Measurements from ENCODE around the gene KCNH2.

The KCNH2 gene

GRCh38 chr7:150949564-150949963, 28.6 kb downstream of the KCNH2 start:
- DNase-seq (ENCODE audit: low read depth in 2 of 2): no peak

GRCh38 chr7:150948791-150949251, 29.3 kb downstream of the KCNH2 start:
- no peak for DNase-seq (ENCODE audit: low read depth in 2 of 2)

- no peak for DNase-seq (ENCODE audit: low read depth in 2 of 2)
Observed at GRCh38 chr7:150947761-150948651, 30.1 kb downstream of the KCNH2 start.

GRCh38 chr7:150947241-150947745, 30.8 kb downstream of the KCNH2 start:
- no peak for DNase-seq (ENCODE audit: low read depth in 2 of 2)

- DNase-seq (ENCODE audit: low read depth in 2 of 2): no peak
Observed at GRCh38 chr7:150946421-150947240, 31.5 kb downstream of the KCNH2 start.

- no peak for DNase-seq (ENCODE audit: low read depth in 2 of 2)
Observed at GRCh38 chr7:150945853-150946420, 32.2 kb downstream of the KCNH2 start.

GRCh38 chr7:150945171-150945852, 32.8 kb downstream of the KCNH2 start:
- no peak for DNase-seq (ENCODE audit: low read depth in 2 of 2)

- no peak for DNase-seq (ENCODE audit: low read depth in 2 of 2)
Observed at GRCh38 chr7:150944066-150945042, 33.8 kb downstream of the KCNH2 start.

- no peak for DNase-seq (ENCODE audit: low read depth in 2 of 2)
Observed at GRCh38 chr7:150943453-150943814, 34.7 kb downstream of the KCNH2 start.

GRCh38 chr7:150942591-150943452, 35.3 kb downstream of the KCNH2 start:
- no peak for DNase-seq (ENCODE audit: low read depth in 2 of 2)

GRCh38 chr7:150942001-150942590, 36.0 kb downstream of the KCNH2 start:
- DNase-seq (ENCODE audit: low read depth in 2 of 2): peak; percentile 22 to 25

GRCh38 chr7:150941351-150942000, 36.6 kb downstream of the KCNH2 start:
- no peak for DNase-seq (ENCODE audit: low read depth in 2 of 2)

- DNase-seq (ENCODE audit: low read depth in 2 of 2): no peak
Observed at GRCh38 chr7:150940431-150941102, 37.6 kb downstream of the KCNH2 start.

- no peak for DNase-seq (ENCODE audit: low read depth in 2 of 2)
Observed at GRCh38 chr7:150939466-150939865, 38.7 kb downstream of the KCNH2 start.

- DNase-seq (ENCODE audit: low read depth in 2 of 2): no peak
Observed at GRCh38 chr7:150939052-150939451, 39.1 kb downstream of the KCNH2 start.

GRCh38 chr7:150938566-150938965, 39.6 kb downstream of the KCNH2 start:
- DNase-seq (ENCODE audit: low read depth in 2 of 2): no peak

- no peak for DNase-seq (ENCODE audit: low read depth in 2 of 2)
Observed at GRCh38 chr7:150937848-150938561, 40.1 kb downstream of the KCNH2 start.
